HEK293 (cell line): ENCODE results near the gene UST.

Source experiments
- CTCF ChIA-PET: fragments of 350-600 bp; formaldehyde crosslinking; extraction: SDS; loops from one replicate; lab custom pipeline; 2021; ENCODE audit warnings: antibody characterized with exemption; lab: Yijun Ruan, JAX
- POLR2A ChIA-PET: fragments of 300-600 bp; formaldehyde crosslinking; extraction: SDS; loops from one replicate; lab custom pipeline; 2020; ENCODE audit warnings: antibody characterized with exemption, inconsistent platforms; lab: Yijun Ruan, JAX
- H3K27ac ChIP-seq: fragments of 200-500 bp; sonication (Bioruptor generic); 2 replicates; pipeline ENCODE4 v1.5.1; 2014; ENCODE audit warnings: low read depth, low read length, control low read depth, inconsistent platforms; ENCODE audit errors: extremely low read depth
- H3K36me3 ChIP-seq, 2 experiments: fragments of 200-500 bp in 1 of 2; sonication (Bioruptor generic) in 1 of 2; 1 replicate in 1 of 2; 2 replicates in 1 of 2; pipeline ENCODE4 v1.5.1; 2014 to 2017; ENCODE audit warnings: inconsistent platforms in 2 of 2, low read length in 2 of 2; ENCODE audit not compliant: control insufficient read depth in 2 of 2, insufficient read depth in 1 of 2
- H3K4me1 ChIP-seq: fragments of 200-500 bp; sonication (Bioruptor generic); 2 replicates; pipeline ENCODE4 v1.5.1; 2014; ENCODE audit warnings: mild to moderate bottlenecking, low read length, inconsistent platforms; ENCODE audit not compliant: control insufficient read depth, insufficient read depth
- H3K4me3 ChIP-seq: 2 replicates; pipeline ENCODE4 v1.5.1; 2011; ENCODE audit warnings: low read depth, mild to moderate bottlenecking, control low read depth, low read length, moderate library complexity
- H3K9me3 ChIP-seq: fragments of 200-500 bp; sonication (Bioruptor generic); 2 replicates; pipeline ENCODE4 v1.5.1; 2014; ENCODE audit warnings: low read depth, low read length, inconsistent platforms; ENCODE audit not compliant: control insufficient read depth, insufficient read depth
- HOXC10 ChIP-seq: sonication (generic); formaldehyde crosslinking; IDR thresholded peaks from 2 replicates; pipeline ENCODE4 v1.8.1; 2023; ENCODE audit warnings: mild to moderate bottlenecking, missing genetic modification reagents
- KLF16 ChIP-seq: fragments of 450-650 bp; formaldehyde crosslinking; IDR thresholded peaks from 2 replicates; pipeline ENCODE4 v1.5.1; 2017; ENCODE audit warnings: missing biosample characterization, missing genetic modification characterization
- PBX3 ChIP-seq: sonication (generic); formaldehyde crosslinking; IDR thresholded peaks from 2 replicates; pipeline ENCODE4 v1.8.1; 2022; ENCODE audit warnings: mild to moderate bottlenecking, moderate library complexity, missing genetic modification reagents
- PRDM1 ChIP-seq: fragments of 450-650 bp; formaldehyde crosslinking; IDR thresholded peaks from 2 replicates; pipeline ENCODE4; 2016; ENCODE audit warnings: missing biosample characterization, missing genetic modification characterization
- ZBTB1 ChIP-seq: fragments of 450-650 bp; formaldehyde crosslinking; IDR thresholded peaks from 2 replicates; pipeline ENCODE4 v1.5.1; 2016; ENCODE audit warnings: missing biosample characterization, missing genetic modification characterization
- ZFP3 ChIP-seq: fragments of 450-650 bp; formaldehyde crosslinking; IDR thresholded peaks from 2 replicates; pipeline ENCODE4 v1.5.1; 2016; ENCODE audit warnings: low read depth, missing biosample characterization, missing genetic modification characterization
- ZNF280D ChIP-seq: fragments of 450-650 bp; formaldehyde crosslinking; IDR thresholded peaks from 2 replicates; pipeline ENCODE4 v1.5.1; 2016; ENCODE audit warnings: missing biosample characterization, missing genetic modification characterization
- ZNF292 ChIP-seq: fragments of 450-650 bp; formaldehyde crosslinking; IDR thresholded peaks from 2 replicates; pipeline ENCODE4 v1.5.1; 2016; ENCODE audit warnings: low read depth, missing biosample characterization, missing genetic modification characterization, borderline replicate concordance
- ZNF302 ChIP-seq: fragments of 450-650 bp; formaldehyde crosslinking; IDR thresholded peaks from 2 replicates; pipeline ENCODE4 v1.5.1; 2016; ENCODE audit warnings: missing biosample characterization, missing genetic modification characterization, low read depth
- ZNF394 ChIP-seq: fragments of 450-650 bp; formaldehyde crosslinking; IDR thresholded peaks from 2 replicates; pipeline ENCODE4 v1.5.1; 2016; ENCODE audit warnings: missing biosample characterization, missing genetic modification characterization, mild to moderate bottlenecking, moderate library complexity, borderline replicate concordance
- ZNF518A ChIP-seq: fragments of 450-650 bp; formaldehyde crosslinking; conservative IDR thresholded peaks from 2 replicates; pipeline ENCODE4 v1.5.1; 2016; ENCODE audit warnings: low read depth, missing biosample characterization, missing genetic modification characterization
- ZNF626 ChIP-seq: fragments of 450-650 bp; sonication (Bioruptor Pico); formaldehyde crosslinking; IDR thresholded peaks from 2 replicates; pipeline ENCODE4 v1.5.1; 2018; ENCODE audit warnings: missing biosample characterization, missing genetic modification characterization, inconsistent platforms
- ZNF76 ChIP-seq: fragments of 450-650 bp; formaldehyde crosslinking; IDR thresholded peaks from 2 replicates; pipeline ENCODE4; 2016; ENCODE audit warnings: low read depth, missing biosample characterization, missing genetic modification characterization, borderline replicate concordance
- ZNF830 ChIP-seq: fragments of 450-650 bp; IDR thresholded peaks from 2 replicates; pipeline ENCODE4 v1.5.0; 2018; ENCODE audit warnings: missing biosample characterization, missing genetic modification characterization, low read depth, mild to moderate bottlenecking, moderate library complexity
- TF ChIP-seq, protein P1 (sequence below): fragments of 450-650 bp; formaldehyde crosslinking; IDR thresholded peaks from 2 replicates; pipeline ENCODE4 v1.5.1; 2016; ENCODE audit warnings: missing biosample characterization, missing genetic modification characterization, low read depth

UST gene

DNA sequence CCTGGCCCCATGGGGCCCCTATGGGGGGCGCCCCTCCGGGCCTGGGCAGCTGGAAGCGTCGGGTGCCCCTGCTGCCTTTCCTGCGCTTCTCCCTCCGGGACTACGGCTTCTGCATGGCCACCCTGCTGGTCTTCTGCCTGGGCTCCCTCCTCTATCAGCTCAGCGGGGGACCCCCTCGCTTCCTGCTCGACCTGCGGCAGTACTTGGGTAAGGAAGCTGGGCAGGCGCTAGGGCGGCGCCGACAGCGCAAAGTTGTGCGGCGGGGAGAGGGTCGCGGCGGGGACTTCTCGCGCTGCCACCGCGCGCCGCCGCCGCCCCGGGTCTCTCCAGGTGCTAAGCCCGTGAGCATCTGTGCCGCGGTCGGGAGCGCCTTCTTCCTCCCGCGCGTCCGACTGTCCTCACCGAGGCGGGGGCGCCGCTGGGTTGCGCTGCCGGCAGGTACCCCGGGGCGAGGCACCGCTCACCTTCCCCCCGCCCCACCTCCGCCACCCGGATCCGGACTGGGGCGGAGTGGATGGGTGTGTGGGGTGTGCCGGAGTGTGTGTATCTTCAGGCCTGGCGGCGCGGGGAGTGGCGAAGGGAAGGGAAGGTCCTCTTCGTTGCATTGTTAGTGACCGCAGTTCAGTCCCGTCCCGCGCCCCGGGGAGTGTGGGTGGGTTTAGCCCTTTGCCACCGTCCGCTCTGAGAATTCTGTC, 788 bp downstream of the UST start (continued):
- TF ChIP-seq PBX3: 0 out of 2 replicates have a peak, but pooled peaks have one; percentile 40

- ChIA-PET POLR2A (no interaction called here), CTCF (interaction anchor here (1.0 kb wide), 1 partner anchor 189 kb away, joined by 3 read pairs; no protein-coding TSS in a partner anchor)
- no peak overlapping the region for H3K27ac ChIP-seq
- H3K9me3 ChIP-seq: no peaks in the 10 kb centered on the region
- no peak for TF ChIP-seq ZNF280D
- TF ChIP-seq ZNF626 (tag by site-specific recombination): no peak
- TF ChIP-seq ZBTB1 (tag by site-specific recombination): no peak
- TF ChIP-seq, protein P1, sequence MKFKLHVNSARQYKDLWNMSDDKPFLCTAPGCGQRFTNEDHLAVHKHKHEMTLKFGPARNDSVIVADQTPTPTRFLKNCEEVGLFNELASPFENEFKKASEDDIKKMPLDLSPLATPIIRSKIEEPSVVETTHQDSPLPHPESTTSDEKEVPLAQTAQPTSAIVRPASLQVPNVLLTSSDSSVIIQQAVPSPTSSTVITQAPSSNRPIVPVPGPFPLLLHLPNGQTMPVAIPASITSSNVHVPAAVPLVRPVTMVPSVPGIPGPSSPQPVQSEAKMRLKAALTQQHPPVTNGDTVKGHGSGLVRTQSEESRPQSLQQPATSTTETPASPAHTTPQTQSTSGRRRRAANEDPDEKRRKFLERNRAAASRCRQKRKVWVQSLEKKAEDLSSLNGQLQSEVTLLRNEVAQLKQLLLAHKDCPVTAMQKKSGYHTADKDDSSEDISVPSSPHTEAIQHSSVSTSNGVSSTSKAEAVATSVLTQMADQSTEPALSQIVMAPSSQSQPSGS (tag by site-specific recombination): peak; percentile 80
- TF ChIP-seq ZNF292 (tag by site-specific recombination): no peak
- no peak overlapping the region for H3K4me3 ChIP-seq
- H3K4me1 ChIP-seq: peaks cover 15% of the 10 kb centered on the region
- H3K36me3 ChIP-seq: no peaks in the 10 kb centered on the region
Observed at GRCh38 chr6:148749674-148750073, 2.8 kb downstream of the UST start.

DNA sequence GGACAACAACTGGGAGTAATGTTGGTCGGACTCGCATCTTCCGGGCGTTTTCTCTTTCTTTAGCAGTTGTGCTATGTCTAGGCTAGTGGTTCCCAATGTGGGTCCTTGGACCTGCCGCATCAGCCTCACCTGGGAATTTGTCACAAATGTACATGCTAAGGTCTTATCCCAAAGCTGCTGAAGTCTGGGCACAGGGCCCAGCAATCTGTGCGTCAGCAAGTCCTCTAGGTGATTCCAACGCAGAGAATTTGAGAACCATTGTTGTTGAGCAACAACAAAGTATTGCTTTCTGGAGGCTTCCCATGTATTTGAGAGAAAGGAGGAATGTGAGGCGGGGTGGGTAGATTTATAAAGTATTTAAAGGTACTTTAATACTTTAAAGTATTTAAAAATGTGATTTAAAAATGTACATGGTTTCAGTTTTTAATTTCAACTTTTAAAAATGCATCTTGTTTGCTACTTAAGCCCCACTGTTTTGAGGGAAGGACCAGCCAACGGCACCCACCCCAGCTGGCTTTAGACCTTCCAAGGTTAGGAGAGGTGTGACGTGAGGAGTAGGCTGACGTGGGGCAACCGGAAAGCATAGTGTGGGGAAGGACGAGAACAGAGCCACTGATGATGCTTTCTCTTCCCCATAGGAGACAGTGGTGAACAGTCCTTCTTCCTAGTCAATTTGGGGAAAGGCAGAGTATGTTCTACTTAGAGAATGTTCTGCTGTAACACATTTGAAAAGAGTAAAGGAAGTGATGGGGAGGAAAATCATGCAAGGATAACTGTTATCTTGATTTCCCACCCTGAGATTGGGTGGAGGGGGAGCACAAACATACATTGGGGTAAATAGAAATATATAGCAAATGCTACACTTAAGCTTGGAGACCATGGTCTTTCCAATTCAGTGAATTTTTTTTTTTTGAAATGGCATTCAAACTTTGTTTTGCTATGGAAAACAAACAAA, 4.3 kb downstream of the UST start:
- ChIA-PET CTCF (interaction anchor here (0.6 to 1.6 kb wide), 4 partner anchors 118 to 277 kb away, joined by 3 to 5 read pairs (median 4); no protein-coding TSS in a partner anchor), POLR2A (no interaction called here)
- no peak for TF ChIP-seq ZNF394 (tag by site-specific recombination)
- peak; percentile 57; the same call in 1 of the 2 replicates for TF ChIP-seq PRDM1 (tag by site-specific recombination)

GRCh38 chr6:148751793-148752170, 5.0 kb downstream of the UST start:
- ChIA-PET POLR2A (no interaction called here), CTCF (interaction anchor here (0.6 to 1.6 kb wide), 4 partner anchors 24 to 277 kb away, joined by 3 to 5 read pairs (median 4); no protein-coding TSS in a partner anchor)
- H3K4me3 ChIP-seq: no peak overlapping the region
- H3K9me3 ChIP-seq: no peaks in the 10 kb centered on the region
- H3K36me3 ChIP-seq: no peaks in the 10 kb centered on the region
- no peak overlapping the region for H3K27ac ChIP-seq
- peaks cover 15% of the 10 kb centered on the region for H3K4me1 ChIP-seq
- TF ChIP-seq ZNF302 (tag by site-specific recombination): no peak
- TF ChIP-seq ZFP3: no peak
- TF ChIP-seq HOXC10 (CRISPR knock-in tag): no peak
- no peak for TF ChIP-seq KLF16
- TF ChIP-seq ZNF830 (tag by site-specific recombination): no peak
- no peak for TF ChIP-seq ZNF518A (tag by site-specific recombination)
- no peak for TF ChIP-seq ZNF76 (tag by site-specific recombination)

More for the DNA sequence above, 4.3 kb downstream of the UST start:
- Histone ChIP-seq H3K36me3 (no peaks in the 10 kb centered on the region), H3K27ac (no peak overlapping the region), H3K4me1 (peaks cover 15% of the 10 kb centered on the region), H3K9me3 (no peaks in the 10 kb centered on the region), H3K4me3 (no peak overlapping the region)
